GM19372 (cell line): Measurements from ENCODE around the gene OCIAD1.
"Not testable (repeated sequence)": the region's sequence is repeated elsewhere in the genome, so short reads cannot be mapped to it uniquely, and the experiment has no call there.

Source experiments
- ATAC-seq: cut with Tn5 transposase; IDR thresholded peaks from one replicate; pipeline ENCODE4 v1.9.1; 2021; ENCODE audit warnings: mild to moderate bottlenecking, low read depth, moderate library complexity; ENCODE audit not compliant: unreplicated experiment

The OCIAD1 gene, protein sequence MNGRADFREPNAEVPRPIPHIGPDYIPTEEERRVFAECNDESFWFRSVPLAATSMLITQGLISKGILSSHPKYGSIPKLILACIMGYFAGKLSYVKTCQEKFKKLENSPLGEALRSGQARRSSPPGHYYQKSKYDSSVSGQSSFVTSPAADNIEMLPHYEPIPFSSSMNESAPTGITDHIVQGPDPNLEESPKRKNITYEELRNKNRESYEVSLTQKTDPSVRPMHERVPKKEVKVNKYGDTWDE

GRCh38 chr4:48830706-48831531 is at the start of gene OCIAD1:
TSS of gene OCIAD1 (plus strand) at chr4:48831088. CDS start at chr4:48832625, 1,537 bp downstream.
- peak; percentile 99 for ATAC-seq

DNA sequence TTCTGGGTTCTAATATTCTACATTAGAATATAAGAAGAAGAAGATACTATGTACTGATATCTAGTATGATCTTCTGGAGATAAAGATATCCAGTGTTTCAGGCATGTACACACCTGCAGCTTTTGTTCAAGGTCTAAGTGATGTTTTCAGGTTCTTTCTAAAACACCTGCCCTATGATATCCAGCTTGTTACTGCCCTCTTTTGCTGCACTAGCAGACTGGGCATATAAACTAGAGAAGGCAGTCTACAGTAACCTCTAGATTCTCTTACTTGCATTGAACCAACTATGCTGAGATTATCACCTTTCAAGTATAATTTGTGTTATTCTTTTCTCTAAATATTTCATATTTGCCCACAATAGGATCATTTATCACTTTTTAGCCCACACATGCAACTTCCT is 48.9 kb upstream of the OCIAD1 start:
- no peak for ATAC-seq

DNA sequence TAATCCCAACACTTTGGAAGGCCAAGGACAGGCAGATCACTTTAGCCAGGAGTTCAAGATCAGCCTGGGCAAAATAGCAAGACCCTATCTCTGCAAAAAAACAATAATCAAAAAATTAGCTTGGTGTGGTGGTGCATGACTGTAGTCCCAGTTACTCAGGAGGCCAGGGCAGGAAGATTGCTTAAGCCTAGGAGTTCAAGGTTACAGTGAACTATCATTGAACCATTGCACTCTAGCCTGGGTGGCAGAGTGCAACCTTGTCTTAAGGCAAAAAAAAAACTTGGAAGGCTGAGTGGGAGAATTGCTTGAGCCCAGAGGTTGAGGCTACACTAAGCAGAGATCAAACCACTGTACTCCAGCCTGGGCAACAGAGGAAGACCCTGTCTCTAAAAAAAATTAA is 45.6 kb upstream of the OCIAD1 start:
- no peak for ATAC-seq

GRCh38 chr4:48786549-48786948 is 44.3 kb upstream of the OCIAD1 start:
- ATAC-seq = no peak

DNA sequence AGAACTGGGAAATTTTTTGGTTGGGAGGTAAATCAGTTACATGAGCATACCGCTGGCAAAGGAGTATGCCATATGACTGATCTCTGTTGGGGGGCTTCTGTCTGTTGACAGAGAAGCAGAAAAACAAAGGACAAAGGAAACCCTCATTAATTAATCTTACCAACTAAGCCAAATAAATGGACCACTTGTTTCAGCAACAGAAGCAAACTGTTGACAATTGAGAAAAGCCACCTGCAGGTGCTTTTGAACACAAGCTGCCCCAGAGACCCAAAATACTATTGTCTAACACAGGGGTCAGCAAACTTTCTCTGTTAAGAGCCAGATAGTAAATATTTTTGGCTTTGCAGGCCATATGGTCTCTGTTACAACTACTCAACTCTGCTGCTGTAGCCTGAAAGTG is 43.8 kb upstream of the OCIAD1 start:
- no peak for ATAC-seq

- no peak for ATAC-seq
These were observed 40.3 kb upstream of the OCIAD1 start for GRCh38 chr4:48790561-48790960.

DNA sequence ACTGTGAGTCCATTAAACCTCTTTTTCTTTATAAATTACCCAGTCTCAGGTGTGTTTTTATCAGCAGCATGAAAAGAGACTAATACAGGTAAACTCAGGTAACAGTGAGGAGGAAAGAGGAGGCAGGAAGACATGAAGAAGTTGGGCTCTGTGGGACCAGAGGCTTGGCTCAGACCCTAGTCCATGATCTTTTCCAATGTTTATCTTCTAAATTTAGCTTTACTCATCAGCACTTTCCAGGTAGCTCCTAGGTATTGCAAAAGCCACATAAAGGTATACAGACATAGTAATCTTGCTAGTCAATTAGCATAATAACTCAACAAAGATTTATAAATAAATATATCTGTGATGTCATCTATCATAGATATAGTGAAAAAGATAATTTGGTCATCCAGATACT is 39.6 kb upstream of the OCIAD1 start:
- no peak for ATAC-seq

DNA sequence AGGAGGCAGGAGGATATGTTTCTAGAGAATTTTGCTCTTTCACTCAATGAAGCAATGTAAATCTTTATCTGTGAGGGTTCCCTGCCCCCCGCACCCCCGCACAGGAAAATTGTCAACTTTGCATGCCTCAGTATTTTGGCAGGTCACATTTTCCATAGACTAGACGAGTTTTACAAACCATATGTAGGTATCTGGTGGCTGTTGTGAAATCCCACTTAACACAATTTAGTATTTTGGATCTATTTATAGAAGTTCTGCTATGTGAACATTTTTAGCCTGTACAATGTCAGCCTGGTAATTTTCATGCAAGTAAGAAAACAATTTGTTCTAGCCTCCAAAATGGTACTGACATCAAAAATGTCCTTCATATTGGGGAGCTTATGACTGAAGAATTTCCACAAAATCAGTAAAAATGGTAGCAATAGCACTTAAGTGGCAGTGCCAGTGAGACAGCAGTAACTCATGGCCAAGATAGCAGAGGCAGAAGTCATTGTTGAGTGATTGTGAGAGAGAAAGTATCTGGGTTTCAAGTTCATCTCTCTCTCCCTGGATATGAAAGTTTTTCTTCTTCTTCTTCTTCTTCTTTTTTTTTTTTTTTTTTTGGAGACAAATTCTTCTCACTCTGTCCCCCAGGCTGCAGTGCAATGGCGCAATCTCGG is 38.4 kb upstream of the OCIAD1 start:
- no peak for ATAC-seq

- ATAC-seq = no peak
These were observed 35.8 kb upstream of the OCIAD1 start for GRCh38 chr4:48795108-48795507.

GRCh38 chr4:48796191-48796926 is 34.5 kb upstream of the OCIAD1 start:
- ATAC-seq = no peak

DNA sequence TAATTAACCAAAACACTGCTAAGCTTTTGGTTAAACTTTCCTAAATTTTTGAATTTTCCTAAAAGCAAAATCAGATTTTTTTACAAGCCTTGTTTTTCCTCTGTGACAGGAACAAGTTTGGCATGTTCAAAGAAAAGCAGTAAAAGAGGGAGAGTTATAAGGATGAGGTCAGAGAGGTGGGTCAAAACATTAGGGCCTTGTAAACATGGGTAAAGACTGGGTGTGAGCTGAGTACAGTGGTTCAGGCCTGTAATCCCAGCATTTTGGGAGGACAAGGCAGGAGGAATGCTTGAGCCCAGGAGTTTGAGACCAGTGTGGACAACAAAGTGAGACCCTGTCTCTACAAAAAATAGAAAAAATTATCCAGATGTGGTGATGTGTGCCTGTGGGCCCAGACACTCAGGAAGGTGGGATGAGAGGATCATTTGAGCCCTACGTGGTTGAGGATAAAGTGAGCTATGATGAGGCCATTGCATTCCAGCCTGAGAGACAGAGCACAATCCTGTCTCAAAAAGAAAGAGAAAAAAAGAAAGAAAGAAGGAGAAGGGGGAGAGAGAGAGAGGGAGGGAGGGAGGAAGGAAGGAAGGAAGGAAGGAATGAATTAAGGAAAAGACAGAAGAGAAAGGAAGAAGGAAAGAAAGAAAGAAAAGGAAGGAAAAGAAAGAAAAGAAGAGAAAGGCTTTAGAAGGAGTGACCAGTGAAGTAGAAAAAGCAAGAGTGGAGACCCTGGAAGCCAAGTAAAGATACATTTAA is 33.8 kb upstream of the OCIAD1 start:
- ATAC-seq = no peak

- ATAC-seq = no peak
These were observed 32.8 kb upstream of the OCIAD1 start for GRCh38 chr4:48798117-48798516.

- ATAC-seq = no peak
These were observed 31.7 kb upstream of the OCIAD1 start for GRCh38 chr4:48799157-48799556.

- not testable (repeated sequence) for ATAC-seq
These were observed 30.7 kb upstream of the OCIAD1 start for GRCh38 chr4:48800155-48800554.

DNA sequence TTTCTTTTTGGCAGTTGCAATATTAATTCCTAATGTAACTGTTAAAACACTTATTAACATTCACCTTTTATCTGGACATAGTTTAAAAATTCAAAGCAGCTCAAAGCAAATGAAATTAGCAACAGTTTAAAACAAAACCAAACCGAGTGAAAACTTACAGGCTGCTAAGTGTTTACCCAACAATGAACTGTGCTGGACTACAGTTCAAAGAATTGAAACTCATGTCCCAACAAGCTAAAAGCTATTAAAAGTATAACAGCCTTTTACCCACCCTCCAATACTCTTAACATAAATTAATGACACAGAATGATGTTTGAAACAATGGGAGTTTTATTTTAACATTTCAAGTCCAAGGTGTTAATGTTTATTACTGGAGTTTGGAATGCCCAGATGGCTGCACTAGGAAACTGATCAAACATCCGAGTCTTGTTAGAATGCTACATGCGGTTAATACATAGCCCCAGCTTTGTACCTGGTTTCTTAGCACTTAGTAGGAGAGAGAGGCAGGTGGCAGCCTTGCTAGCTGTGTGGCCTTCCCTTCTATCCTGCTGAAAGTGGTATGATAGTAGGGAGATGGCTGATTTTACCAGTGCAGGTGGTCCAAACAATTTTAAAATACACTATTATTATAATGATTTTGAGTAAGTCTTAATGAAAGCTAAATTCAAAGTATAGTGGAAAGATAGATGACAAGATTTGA is 29.7 kb upstream of the OCIAD1 start:
- no peak for ATAC-seq

- ATAC-seq = no peak
These were observed 26.1 kb upstream of the OCIAD1 start for GRCh38 chr4:48804584-48805301.

DNA sequence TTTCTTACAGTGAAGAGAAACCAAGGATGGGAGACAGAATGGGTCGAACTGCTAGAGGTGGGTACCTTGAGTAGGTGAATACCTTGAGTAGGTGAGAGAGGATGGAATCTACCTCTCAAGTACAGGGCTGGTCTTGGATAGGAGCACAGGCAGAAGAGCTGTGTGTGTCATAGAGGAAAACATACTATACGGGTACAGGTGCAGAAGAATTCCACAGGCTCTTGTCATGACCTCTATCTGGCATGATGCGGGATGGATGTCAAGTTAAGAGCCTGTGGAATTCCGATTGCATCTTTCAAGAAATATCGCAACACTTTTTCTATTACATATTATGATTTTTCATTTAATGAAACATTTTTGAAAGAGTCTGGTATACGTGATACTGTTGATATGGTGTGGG is 18.0 kb upstream of the OCIAD1 start:
- ATAC-seq = no peak

DNA sequence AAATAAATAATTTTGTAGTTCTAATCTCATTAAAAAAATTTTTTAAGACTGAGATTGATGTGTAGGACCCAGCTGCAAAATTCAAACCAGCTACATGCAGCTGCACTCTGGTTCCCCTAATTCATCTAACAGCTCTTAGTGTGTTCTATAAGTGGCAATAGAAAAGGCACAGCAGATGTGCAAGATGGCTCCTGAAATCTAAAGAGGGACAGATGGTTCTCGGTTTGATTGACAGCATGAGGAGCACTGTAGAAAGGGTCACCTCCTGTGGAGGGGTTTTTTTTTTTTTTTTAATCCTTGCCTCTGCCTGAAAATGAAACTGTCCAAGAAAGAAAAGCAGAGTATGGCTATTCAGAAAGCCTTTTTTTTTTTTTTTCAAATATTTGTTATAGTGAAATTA is 16.9 kb upstream of the OCIAD1 start:
- peak; percentile 89 for ATAC-seq

DNA sequence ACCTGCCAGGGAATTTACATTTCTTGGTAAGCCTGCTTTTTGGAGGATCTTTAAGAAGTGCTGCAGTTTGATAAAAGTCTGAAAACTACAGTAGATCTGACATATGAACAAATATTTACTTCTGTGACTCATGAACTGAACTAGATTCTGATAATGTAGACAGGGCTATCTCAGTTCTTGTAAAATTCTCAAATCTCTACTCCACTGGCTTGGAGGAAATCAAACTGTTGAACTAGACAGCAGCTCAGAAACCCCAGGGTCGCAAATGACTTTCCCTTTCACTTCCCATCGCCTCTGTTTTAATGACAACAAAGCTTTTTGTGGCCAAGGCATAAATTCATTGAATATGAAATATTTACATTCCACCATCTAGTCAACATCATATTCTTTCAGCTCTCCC is 15.4 kb upstream of the OCIAD1 start:
- no peak for ATAC-seq
